22Rv1 (cell line): Measurements from ENCODE around the gene FBH1.

Experiments
- H3K27ac ChIP-seq: fragments of 450-650 bp; 2 replicates; pipeline ENCODE4 v1.5.1; 2017
- CTCF ChIP-seq: fragments of 450-650 bp; IDR thresholded peaks from 2 replicates; pipeline ENCODE4 v1.5.1; 2017; ENCODE audit warnings: mild to moderate bottlenecking
- ZFX ChIP-seq: fragments of 450-650 bp; IDR thresholded peaks from 2 replicates; pipeline ENCODE4 v1.6.1; 2017; ENCODE audit warnings: antibody characterized with exemption, borderline replicate concordance

FBH1 gene

GRCh38 chr10:5978230-5978489 lies 88.1 kb downstream of the FBH1 start:
- H3K27ac ChIP-seq: no peak overlapping the region
- TF ChIP-seq ZFX (no peak), CTCF (0 out of 2 replicates have a peak, but pooled peaks have one; percentile 27)

- TF ChIP-seq CTCF (no peak), ZFX (no peak)
- no peak overlapping the region for H3K27ac ChIP-seq
Observed at GRCh38 chr10:5981529-5981928, 91.5 kb downstream of the FBH1 start.

DNA sequence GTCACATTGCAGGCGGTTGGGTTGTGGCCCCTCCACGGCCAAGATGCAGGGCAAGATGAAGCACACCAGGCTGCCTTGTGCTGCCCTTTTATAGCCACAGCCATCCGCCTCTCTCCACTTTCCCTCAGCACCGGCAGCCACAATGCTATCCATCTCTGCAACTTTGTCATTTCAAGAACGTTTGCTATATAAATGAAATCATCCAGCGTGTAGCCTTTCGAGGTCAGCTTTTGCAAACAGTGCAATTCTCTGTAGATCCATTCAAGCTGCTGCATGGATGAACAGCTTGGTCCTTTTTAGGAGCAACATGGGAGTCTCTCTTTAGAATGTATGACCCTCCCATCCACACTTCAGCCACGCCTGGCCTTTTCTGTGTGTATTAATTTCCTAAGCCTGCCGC lies 93.7 kb downstream of the FBH1 start:
- H3K27ac ChIP-seq: no peak overlapping the region
- TF ChIP-seq ZFX (no peak), CTCF (no peak)

DNA sequence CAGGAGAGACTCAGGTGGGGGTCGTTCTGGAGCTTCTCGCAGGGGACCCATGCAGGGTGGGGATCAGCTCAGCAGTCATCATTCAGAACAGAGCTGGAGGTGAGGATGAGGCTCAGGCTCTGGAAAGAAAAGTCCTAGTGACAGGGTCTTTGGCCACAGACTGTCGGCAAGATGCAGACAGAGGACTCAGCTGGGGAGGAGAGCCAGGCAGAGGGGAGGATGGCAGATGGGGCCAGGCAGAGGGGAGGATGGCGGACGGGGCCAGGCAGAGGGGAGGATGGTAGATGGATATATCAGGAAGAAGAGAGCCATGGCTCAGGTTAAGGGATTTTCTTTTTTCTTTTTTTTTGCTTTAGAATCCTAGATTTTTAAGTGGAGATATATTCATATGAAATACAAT lies 95.0 kb downstream of the FBH1 start:
- TF ChIP-seq ZFX (no peak), CTCF (no peak)

More for the DNA sequence above, 95.0 kb downstream of the FBH1 start:
- no peak overlapping the region for H3K27ac ChIP-seq
